HEK293 (cell line): ENCODE measurements around the gene DTL.
A peak's percentile ranks its signal among the peaks of the same experiment; 100 is the strongest.

Source experiments
- CTCF ChIA-PET: fragments of 350-600 bp; formaldehyde crosslinking; extraction: SDS; loops from one replicate; lab custom pipeline; 2021; ENCODE audit warnings: antibody characterized with exemption; lab: Yijun Ruan, JAX
- POLR2A ChIA-PET: fragments of 300-600 bp; formaldehyde crosslinking; extraction: SDS; loops from one replicate; lab custom pipeline; 2020; ENCODE audit warnings: antibody characterized with exemption, inconsistent platforms; lab: Yijun Ruan, JAX
- H3K27ac ChIP-seq: fragments of 200-500 bp; sonication (Bioruptor generic); 2 replicates; pipeline ENCODE4 v1.5.1; 2014; ENCODE audit warnings: low read depth, low read length, control low read depth, inconsistent platforms; ENCODE audit errors: extremely low read depth
- H3K36me3 ChIP-seq, 2 experiments: fragments of 200-500 bp in 1 of 2; sonication (Bioruptor generic) in 1 of 2; 1 replicate in 1 of 2; 2 replicates in 1 of 2; pipeline ENCODE4 v1.5.1; 2014 to 2017; ENCODE audit warnings: inconsistent platforms in 2 of 2, low read length in 2 of 2; ENCODE audit not compliant: control insufficient read depth in 2 of 2, insufficient read depth in 1 of 2
- H3K4me1 ChIP-seq: fragments of 200-500 bp; sonication (Bioruptor generic); 2 replicates; pipeline ENCODE4 v1.5.1; 2014; ENCODE audit warnings: mild to moderate bottlenecking, low read length, inconsistent platforms; ENCODE audit not compliant: control insufficient read depth, insufficient read depth
- H3K4me3 ChIP-seq: 2 replicates; pipeline ENCODE4 v1.5.1; 2011; ENCODE audit warnings: low read depth, mild to moderate bottlenecking, control low read depth, low read length, moderate library complexity
- H3K9me3 ChIP-seq: fragments of 200-500 bp; sonication (Bioruptor generic); 2 replicates; pipeline ENCODE4 v1.5.1; 2014; ENCODE audit warnings: low read depth, low read length, inconsistent platforms; ENCODE audit not compliant: control insufficient read depth, insufficient read depth
- HOXA7 ChIP-seq: sonication (generic); formaldehyde crosslinking; IDR thresholded peaks from 2 replicates; pipeline ENCODE4 v1.8.1; 2022; ENCODE audit warnings: missing genetic modification reagents, borderline replicate concordance
- IKZF3 ChIP-seq: fragments of 450-650 bp; IDR thresholded peaks from 2 replicates; pipeline ENCODE4 v1.5.0; 2018; ENCODE audit warnings: missing biosample characterization, mild to moderate bottlenecking, missing genetic modification characterization, moderate library complexity
- KLF1 ChIP-seq: fragments of 450-650 bp; formaldehyde crosslinking; IDR thresholded peaks from 2 replicates; pipeline ENCODE4 v1.5.1; 2016; ENCODE audit warnings: missing biosample characterization, missing genetic modification characterization
- KLF7 ChIP-seq: fragments of 450-650 bp; formaldehyde crosslinking; IDR thresholded peaks from 2 replicates; pipeline ENCODE4 v1.5.1; 2016; ENCODE audit warnings: missing biosample characterization, missing genetic modification characterization, borderline replicate concordance
- SP3 ChIP-seq: fragments of 450-650 bp; formaldehyde crosslinking; IDR thresholded peaks from 2 replicates; pipeline ENCODE4 v1.5.1; 2016; ENCODE audit warnings: missing biosample characterization, missing genetic modification characterization
- SP7 ChIP-seq: fragments of 450-650 bp; formaldehyde crosslinking; IDR thresholded peaks from 2 replicates; pipeline ENCODE4 v1.5.1; 2016; ENCODE audit warnings: missing biosample characterization, missing genetic modification characterization
- ZBTB10 ChIP-seq: fragments of 450-650 bp; formaldehyde crosslinking; IDR thresholded peaks from 2 replicates; pipeline ENCODE4 v1.5.1; 2016; ENCODE audit warnings: missing biosample characterization, missing genetic modification characterization
- ZBTB17 ChIP-seq: fragments of 450-650 bp; formaldehyde crosslinking; IDR thresholded peaks from 2 replicates; pipeline ENCODE4 v1.5.1; 2016; ENCODE audit warnings: missing biosample characterization, missing genetic modification characterization
- ZBTB21 ChIP-seq: fragments of 450-650 bp; formaldehyde crosslinking; IDR thresholded peaks from 2 replicates; pipeline ENCODE4 v1.5.1; 2017; ENCODE audit warnings: missing biosample characterization, missing genetic modification characterization
- ZBTB48 ChIP-seq: fragments of 450-650 bp; formaldehyde crosslinking; IDR thresholded peaks from 2 replicates; pipeline ENCODE4 v1.5.1; 2016; ENCODE audit warnings: missing biosample characterization, missing genetic modification characterization
- ZNF184 ChIP-seq: fragments of 450-650 bp; IDR thresholded peaks from 2 replicates; pipeline ENCODE4 v1.5.1; 2018; ENCODE audit warnings: missing biosample characterization, mild to moderate bottlenecking, missing genetic modification characterization
- ZNF549 ChIP-seq: fragments of 450-650 bp; IDR thresholded peaks from 2 replicates; pipeline ENCODE4 v1.5.1; 2018; ENCODE audit warnings: missing biosample characterization, missing genetic modification characterization, mild to moderate bottlenecking, inconsistent platforms, moderate library complexity
- ZNF558 ChIP-seq: fragments of 450-650 bp; formaldehyde crosslinking; IDR thresholded peaks from 2 replicates; pipeline ENCODE4 v1.5.1; 2016; ENCODE audit warnings: missing biosample characterization, missing genetic modification characterization
- ZNF561 ChIP-seq: fragments of 450-650 bp; IDR thresholded peaks from 2 replicates; pipeline ENCODE4 v1.5.1; 2018; ENCODE audit warnings: missing biosample characterization, missing genetic modification characterization, borderline replicate concordance
- ZNF645 ChIP-seq: fragments of 450-650 bp; formaldehyde crosslinking; IDR thresholded peaks from 2 replicates; pipeline ENCODE4; 2016; ENCODE audit warnings: missing biosample characterization, missing genetic modification characterization
- TF ChIP-seq, protein P1 (sequence below): fragments of 450-650 bp; formaldehyde crosslinking; IDR thresholded peaks from 2 replicates; pipeline ENCODE4 v1.5.1; 2016; ENCODE audit warnings: missing biosample characterization, missing genetic modification characterization
- TF ChIP-seq, protein P2 (sequence below): sonication (generic); formaldehyde crosslinking; IDR thresholded peaks from 2 replicates; pipeline ENCODE4 v1.8.1; 2022; ENCODE audit warnings: mild to moderate bottlenecking, moderate library complexity, missing genetic modification reagents
- TF ChIP-seq, protein P3 (sequence below): fragments of 450-650 bp; formaldehyde crosslinking; IDR thresholded peaks from 2 replicates; pipeline ENCODE4 v1.5.1; 2017; ENCODE audit warnings: missing biosample characterization, missing genetic modification characterization
- TF ChIP-seq, protein P4 (sequence below): fragments of 450-650 bp; formaldehyde crosslinking; IDR thresholded peaks from 2 replicates; pipeline ENCODE4 v1.5.1; 2016; ENCODE audit warnings: missing biosample characterization, missing genetic modification characterization, borderline replicate concordance
- TF ChIP-seq, protein P5 (sequence below): fragments of 450-650 bp; formaldehyde crosslinking; IDR thresholded peaks from 2 replicates; pipeline ENCODE4 v1.5.1; 2016; ENCODE audit warnings: missing biosample characterization, missing genetic modification characterization

DTL gene, protein sequence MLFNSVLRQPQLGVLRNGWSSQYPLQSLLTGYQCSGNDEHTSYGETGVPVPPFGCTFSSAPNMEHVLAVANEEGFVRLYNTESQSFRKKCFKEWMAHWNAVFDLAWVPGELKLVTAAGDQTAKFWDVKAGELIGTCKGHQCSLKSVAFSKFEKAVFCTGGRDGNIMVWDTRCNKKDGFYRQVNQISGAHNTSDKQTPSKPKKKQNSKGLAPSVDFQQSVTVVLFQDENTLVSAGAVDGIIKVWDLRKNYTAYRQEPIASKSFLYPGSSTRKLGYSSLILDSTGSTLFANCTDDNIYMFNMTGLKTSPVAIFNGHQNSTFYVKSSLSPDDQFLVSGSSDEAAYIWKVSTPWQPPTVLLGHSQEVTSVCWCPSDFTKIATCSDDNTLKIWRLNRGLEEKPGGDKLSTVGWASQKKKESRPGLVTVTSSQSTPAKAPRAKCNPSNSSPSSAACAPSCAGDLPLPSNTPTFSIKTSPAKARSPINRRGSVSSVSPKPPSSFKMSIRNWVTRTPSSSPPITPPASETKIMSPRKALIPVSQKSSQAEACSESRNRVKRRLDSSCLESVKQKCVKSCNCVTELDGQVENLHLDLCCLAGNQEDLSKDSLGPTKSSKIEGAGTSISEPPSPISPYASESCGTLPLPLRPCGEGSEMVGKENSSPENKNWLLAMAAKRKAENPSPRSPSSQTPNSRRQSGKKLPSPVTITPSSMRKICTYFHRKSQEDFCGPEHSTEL

DNA sequence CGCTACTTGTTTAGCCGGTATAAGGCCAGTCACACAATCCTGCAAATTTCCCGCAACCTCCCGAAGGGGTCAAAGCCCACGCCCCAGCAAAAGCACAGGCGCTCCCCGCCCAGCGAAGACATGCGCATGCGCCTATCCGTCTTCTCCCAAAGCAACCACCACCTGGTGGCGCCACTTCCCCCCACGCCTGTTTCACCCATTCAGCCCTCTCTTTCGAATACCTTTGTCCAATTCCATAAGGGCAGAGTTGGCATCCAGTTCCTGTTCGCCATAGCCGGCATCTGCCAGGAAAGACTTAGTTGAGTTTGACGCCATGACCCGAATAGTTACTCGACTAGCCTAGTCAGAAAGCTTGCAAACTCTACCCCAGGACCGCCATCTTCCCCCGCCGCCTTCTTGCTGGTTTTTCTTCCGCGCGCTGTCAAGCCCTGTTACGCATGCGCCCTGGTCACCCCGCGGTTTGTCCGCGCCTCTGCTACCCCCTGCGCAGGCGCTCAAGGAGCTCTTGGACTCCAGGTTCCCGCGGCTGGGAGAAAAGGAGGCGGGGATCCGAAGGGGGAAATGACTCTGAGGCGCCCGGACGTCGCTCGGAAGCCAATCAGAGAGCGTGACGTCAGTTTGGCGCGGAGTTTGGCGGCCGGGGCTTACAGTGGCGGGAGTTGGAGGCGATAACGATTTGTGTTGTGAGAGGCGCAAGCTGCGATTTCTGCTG, at the start of gene DTL, which contains the start of gene INTS7:
TSS of gene DTL (plus strand) at position 626 of the 712 bp plus-strand sequence. CDS start 143 bp downstream, outside the sequence.
TSS of gene INTS7 (minus strand) at position 435 of the 712 bp plus-strand sequence. CDS start at position 315, 120 bp downstream.
- CTCF ChIA-PET: interaction anchor here (0.6 to 5.0 kb wide), 63 partner anchors 9 to 702 kb away, joined by 3 to 57 read pairs (median 4); no protein-coding TSS in a partner anchor
- Histone ChIP-seq H3K9me3 (no peaks in the 10 kb centered on the region), H3K27ac (peak within 1 kb of the TSS; percentile 68), H3K4me1 (peaks cover 3% of the 10 kb centered on the region; the same call in 1 of the 2 replicates), H3K36me3 (peaks cover 3 to 30% of the 10 kb centered on the region in 2 experiments; a peak in 1 of 3 replicates), H3K4me3 (peak within 1 kb of the TSS; percentile 91)
- POLR2A ChIA-PET: interaction anchor here (0.6 to 2.4 kb wide), 22 partner anchors 9 to 573 kb away, joined by 3 to 12 read pairs (median 4); partner anchors contain the start of genes ATF3 and NEK2
- TF ChIP-seq HOXA7 (CRISPR knock-in tag) (peak; percentile 56; the same call in 1 of the 2 replicates), KLF7 (tag by site-specific recombination) (peak; percentile 3; the same call in 1 of the 2 replicates), ZNF561 (tag by site-specific recombination) (peak; percentile 75), ZNF549 (tag by site-specific recombination) (no peak), SP3 (tag by site-specific recombination) (peak; percentile 70), ZBTB48 (tag by site-specific recombination) (no peak), ZNF184 (tag by site-specific recombination) (no peak), IKZF3 (tag by site-specific recombination) (peak; percentile 74), KLF1 (peak; percentile 89), ZBTB21 (tag by site-specific recombination) (peak; percentile 57), SP7 (tag by site-specific recombination) (peak; percentile 93), ZNF645 (no peak), ZNF558 (tag by site-specific recombination) (no peak), ZBTB10 (0 out of 2 replicates have a peak, but pooled peaks have one; percentile 47), ZBTB17 (tag by site-specific recombination) (peak; percentile 90)
- TF ChIP-seq, protein P1, sequence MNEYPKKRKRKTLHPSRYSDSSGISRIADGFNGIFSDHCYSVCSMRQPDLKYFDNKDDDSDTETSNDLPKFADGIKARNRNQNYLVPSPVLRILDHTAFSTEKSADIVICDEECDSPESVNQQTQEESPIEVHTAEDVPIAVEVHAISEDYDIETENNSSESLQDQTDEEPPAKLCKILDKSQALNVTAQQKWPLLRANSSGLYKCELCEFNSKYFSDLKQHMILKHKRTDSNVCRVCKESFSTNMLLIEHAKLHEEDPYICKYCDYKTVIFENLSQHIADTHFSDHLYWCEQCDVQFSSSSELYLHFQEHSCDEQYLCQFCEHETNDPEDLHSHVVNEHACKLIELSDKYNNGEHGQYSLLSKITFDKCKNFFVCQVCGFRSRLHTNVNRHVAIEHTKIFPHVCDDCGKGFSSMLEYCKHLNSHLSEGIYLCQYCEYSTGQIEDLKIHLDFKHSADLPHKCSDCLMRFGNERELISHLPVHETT: peak; percentile 77
- TF ChIP-seq, protein P2, sequence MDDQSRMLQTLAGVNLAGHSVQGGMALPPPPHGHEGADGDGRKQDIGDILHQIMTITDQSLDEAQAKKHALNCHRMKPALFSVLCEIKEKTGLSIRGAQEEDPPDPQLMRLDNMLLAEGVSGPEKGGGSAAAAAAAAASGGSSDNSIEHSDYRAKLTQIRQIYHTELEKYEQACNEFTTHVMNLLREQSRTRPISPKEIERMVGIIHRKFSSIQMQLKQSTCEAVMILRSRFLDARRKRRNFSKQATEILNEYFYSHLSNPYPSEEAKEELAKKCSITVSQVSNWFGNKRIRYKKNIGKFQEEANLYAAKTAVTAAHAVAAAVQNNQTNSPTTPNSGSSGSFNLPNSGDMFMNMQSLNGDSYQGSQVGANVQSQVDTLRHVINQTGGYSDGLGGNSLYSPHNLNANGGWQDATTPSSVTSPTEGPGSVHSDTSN: peak; percentile 6; the same call in 1 of the 2 replicates
- TF ChIP-seq, protein P3, sequence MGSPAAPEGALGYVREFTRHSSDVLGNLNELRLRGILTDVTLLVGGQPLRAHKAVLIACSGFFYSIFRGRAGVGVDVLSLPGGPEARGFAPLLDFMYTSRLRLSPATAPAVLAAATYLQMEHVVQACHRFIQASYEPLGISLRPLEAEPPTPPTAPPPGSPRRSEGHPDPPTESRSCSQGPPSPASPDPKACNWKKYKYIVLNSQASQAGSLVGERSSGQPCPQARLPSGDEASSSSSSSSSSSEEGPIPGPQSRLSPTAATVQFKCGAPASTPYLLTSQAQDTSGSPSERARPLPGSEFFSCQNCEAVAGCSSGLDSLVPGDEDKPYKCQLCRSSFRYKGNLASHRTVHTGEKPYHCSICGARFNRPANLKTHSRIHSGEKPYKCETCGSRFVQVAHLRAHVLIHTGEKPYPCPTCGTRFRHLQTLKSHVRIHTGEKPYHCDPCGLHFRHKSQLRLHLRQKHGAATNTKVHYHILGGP: no peak
- TF ChIP-seq, protein P4, sequence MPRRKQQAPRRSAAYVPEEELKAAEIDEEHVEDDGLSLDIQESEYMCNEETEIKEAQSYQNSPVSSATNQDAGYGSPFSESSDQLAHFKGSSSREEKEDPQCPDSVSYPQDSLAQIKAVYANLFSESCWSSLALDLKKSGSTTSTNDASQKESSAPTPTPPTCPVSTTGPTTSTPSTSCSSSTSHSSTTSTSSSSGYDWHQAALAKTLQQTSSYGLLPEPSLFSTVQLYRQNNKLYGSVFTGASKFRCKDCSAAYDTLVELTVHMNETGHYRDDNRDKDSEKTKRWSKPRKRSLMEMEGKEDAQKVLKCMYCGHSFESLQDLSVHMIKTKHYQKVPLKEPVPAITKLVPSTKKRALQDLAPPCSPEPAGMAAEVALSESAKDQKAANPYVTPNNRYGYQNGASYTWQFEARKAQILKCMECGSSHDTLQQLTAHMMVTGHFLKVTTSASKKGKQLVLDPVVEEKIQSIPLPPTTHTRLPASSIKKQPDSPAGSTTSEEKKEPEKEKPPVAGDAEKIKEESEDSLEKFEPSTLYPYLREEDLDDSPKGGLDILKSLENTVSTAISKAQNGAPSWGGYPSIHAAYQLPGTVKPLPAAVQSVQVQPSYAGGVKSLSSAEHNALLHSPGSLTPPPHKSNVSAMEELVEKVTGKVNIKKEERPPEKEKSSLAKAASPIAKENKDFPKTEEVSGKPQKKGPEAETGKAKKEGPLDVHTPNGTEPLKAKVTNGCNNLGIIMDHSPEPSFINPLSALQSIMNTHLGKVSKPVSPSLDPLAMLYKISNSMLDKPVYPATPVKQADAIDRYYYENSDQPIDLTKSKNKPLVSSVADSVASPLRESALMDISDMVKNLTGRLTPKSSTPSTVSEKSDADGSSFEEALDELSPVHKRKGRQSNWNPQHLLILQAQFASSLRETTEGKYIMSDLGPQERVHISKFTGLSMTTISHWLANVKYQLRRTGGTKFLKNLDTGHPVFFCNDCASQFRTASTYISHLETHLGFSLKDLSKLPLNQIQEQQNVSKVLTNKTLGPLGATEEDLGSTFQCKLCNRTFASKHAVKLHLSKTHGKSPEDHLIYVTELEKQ (tag by site-specific recombination): 0 out of 2 replicates have a peak, but pooled peaks have one; percentile 30
- TF ChIP-seq, protein P5, sequence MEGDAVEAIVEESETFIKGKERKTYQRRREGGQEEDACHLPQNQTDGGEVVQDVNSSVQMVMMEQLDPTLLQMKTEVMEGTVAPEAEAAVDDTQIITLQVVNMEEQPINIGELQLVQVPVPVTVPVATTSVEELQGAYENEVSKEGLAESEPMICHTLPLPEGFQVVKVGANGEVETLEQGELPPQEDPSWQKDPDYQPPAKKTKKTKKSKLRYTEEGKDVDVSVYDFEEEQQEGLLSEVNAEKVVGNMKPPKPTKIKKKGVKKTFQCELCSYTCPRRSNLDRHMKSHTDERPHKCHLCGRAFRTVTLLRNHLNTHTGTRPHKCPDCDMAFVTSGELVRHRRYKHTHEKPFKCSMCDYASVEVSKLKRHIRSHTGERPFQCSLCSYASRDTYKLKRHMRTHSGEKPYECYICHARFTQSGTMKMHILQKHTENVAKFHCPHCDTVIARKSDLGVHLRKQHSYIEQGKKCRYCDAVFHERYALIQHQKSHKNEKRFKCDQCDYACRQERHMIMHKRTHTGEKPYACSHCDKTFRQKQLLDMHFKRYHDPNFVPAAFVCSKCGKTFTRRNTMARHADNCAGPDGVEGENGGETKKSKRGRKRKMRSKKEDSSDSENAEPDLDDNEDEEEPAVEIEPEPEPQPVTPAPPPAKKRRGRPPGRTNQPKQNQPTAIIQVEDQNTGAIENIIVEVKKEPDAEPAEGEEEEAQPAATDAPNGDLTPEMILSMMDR (tag by site-specific recombination): peak; percentile 100
